Large intestine (tissue), 3 donors: ENCODE data around the gene C1GALT1. TPM values are rescaled to one million over a fixed set of nuclear protein-coding genes. Genes with fewer than 3 reads are reported as not detected.

Experiments used
- DNase-seq, 2 donors: peaks; one replicate each; pipeline versions ENCODE4 v3.0.0 to v3.0.0-alpha.2; 2013
- H3K27ac ChIP-seq: one replicate; pipeline ENCODE4 v1.5.1; 2013; ENCODE audit warnings: low read length
- H3K27me3 ChIP-seq: 2 replicates; pipeline ENCODE4 v1.6.1; 2013; ENCODE audit warnings: low read length; ENCODE audit not compliant: control insufficient read depth, insufficient read depth
- H3K36me3 ChIP-seq: 2 replicates; pipeline ENCODE4 v1.6.1; 2013; ENCODE audit warnings: low read length; ENCODE audit not compliant: control insufficient read depth, insufficient read depth
- H3K4me1 ChIP-seq: one replicate; pipeline ENCODE4 v1.6.1; 2013; ENCODE audit warnings: low read length; ENCODE audit not compliant: control insufficient read depth, insufficient read depth
- H3K4me3 ChIP-seq: one replicate; pipeline ENCODE4 v1.5.1; 2013; ENCODE audit warnings: low read length
- H3K9me3 ChIP-seq: one replicate; pipeline ENCODE4 v1.6.1; 2013; ENCODE audit warnings: mild to moderate bottlenecking, low read depth, low read length, moderate library complexity; ENCODE audit not compliant: control insufficient read depth
- WGBS: methylation state at CpG from one replicate; pipeline ENCODE4 v1.1.5; 2013; ENCODE audit warnings: low lambda C conversion rate; ENCODE audit not compliant: insufficient coverage; 5-methylcytosine and 5-hydroxymethylcytosine counted together
- polyA plus RNA-seq: library from polyadenylated mRNA; unstranded; fragments of 120-200 nt; gene quantifications from one replicate; pipeline ENCODE4 v1.2.1, GENCODE V29; 2013

Gene C1GALT1
- polyA plus RNA-seq, 1 donor: 54.7 TPM

DNA sequence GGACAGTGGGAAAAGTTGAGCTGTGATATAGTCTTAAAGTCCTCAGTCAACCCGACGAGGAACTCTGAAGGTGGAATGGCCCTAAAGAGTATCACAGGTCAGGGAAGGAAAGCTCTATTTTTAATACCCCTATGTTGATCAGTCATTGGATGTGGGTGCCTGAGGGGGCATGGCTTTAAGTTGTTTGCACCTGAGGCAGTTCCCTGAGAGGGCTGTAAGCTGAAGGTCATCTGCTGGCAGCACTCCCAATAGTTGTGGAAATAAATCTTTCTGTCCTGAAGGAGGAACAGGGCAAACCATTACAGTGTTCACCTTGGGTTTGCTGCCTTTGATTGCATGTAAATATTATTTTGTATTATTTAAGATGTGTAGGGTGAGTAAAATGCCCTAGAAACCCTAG lies 17.8 kb upstream of the C1GALT1 start:
- no peak for DNase-seq
- H3K27ac ChIP-seq: no peak overlapping the region

DNA sequence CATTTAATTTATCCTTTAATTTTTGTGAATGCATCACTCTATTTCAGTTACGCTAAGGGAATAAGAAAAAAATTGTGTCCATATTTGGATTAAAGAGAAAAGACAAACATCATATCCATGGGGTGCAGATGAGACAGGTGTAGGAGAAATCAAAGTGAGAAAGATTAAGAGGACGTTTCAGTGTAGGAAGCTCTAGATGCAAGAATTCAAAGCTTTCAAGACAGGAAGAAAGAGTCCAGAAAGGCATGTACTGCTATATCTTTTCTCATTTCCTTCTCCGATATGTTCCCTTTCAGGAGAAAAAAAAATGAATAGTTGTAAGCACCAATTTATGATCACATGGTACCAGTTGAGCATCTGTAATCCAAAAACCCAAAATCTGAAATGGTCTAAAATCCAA lies 17.0 kb upstream of the C1GALT1 start:
- Histone ChIP-seq H3K4me3 (no peak overlapping the region), H3K9me3 (no peaks in the 10 kb centered on the region), H3K27ac (no peak overlapping the region), H3K27me3 (no peaks in the 10 kb centered on the region), H3K4me1 (no peaks in the 10 kb centered on the region), H3K36me3 (no peaks in the 10 kb centered on the region)
- 70% methylated on average over 3 of the region's 3 CpGs for WGBS
- no peak for DNase-seq

More for the DNA sequence above, 17.8 kb upstream of the C1GALT1 start:
- Histone ChIP-seq H3K27me3 (no peaks in the 10 kb centered on the region), H3K36me3 (no peaks in the 10 kb centered on the region), H3K4me3 (no peak overlapping the region), H3K4me1 (no peaks in the 10 kb centered on the region), H3K9me3 (no peaks in the 10 kb centered on the region)
- 79% methylated on average over 2 of the region's 2 CpGs for WGBS

DNA sequence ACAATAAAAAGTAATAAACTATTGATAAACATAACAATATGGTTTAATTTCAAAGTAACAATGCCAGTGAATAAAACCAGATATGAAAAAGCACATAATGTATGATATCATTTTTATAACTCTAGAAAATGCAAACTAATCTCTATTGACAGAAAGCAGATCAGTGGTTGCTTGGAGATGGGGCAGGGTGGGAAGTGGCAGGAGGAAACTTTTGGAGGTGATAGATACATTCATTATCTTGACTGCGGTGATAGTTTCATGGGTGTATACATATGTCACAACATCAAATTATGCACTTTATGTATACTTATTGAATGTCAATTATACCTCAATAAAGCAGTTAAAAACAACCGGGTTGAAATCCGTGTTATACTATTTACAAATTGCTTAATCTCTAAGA lies 16.0 kb upstream of the C1GALT1 start:
- Histone ChIP-seq H3K4me1 (no peaks in the 10 kb centered on the region), H3K27ac (no peak overlapping the region), H3K36me3 (no peaks in the 10 kb centered on the region), H3K27me3 (no peaks in the 10 kb centered on the region), H3K4me3 (no peak overlapping the region), H3K9me3 (no peaks in the 10 kb centered on the region)
- no peak for DNase-seq
- 63% methylated on average over 2 of the region's 3 CpGs for WGBS

DNA sequence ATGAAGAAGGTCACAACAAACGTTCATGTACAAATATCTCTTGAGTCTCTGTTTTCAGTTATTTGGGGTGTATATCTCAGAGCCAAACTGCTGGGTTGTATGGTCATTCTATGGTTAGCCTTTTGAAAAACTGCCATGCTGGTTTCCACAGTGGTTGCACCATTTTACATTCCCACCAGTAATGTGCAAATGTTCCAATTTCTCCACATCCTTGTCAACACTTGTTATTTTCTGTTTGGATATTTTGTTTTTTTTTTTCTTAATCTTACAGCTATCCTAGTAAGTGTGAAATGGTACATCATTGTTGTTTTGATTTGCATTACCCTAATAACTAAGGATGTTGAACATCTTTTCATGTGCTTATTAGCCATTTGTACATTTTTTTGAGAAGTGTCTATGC lies 13.0 kb upstream of the C1GALT1 start:
- no peaks in the 10 kb centered on the region for H3K9me3 ChIP-seq
- no peak overlapping the region for H3K27ac ChIP-seq
- H3K27me3 ChIP-seq: no peaks in the 10 kb centered on the region
- no CpG with 5 or more reads among the region's 1 CpG for WGBS
- no peaks in the 10 kb centered on the region for H3K4me1 ChIP-seq
- H3K4me3 ChIP-seq: no peak overlapping the region
- no peaks in the 10 kb centered on the region for H3K36me3 ChIP-seq
- no peak for DNase-seq

DNA sequence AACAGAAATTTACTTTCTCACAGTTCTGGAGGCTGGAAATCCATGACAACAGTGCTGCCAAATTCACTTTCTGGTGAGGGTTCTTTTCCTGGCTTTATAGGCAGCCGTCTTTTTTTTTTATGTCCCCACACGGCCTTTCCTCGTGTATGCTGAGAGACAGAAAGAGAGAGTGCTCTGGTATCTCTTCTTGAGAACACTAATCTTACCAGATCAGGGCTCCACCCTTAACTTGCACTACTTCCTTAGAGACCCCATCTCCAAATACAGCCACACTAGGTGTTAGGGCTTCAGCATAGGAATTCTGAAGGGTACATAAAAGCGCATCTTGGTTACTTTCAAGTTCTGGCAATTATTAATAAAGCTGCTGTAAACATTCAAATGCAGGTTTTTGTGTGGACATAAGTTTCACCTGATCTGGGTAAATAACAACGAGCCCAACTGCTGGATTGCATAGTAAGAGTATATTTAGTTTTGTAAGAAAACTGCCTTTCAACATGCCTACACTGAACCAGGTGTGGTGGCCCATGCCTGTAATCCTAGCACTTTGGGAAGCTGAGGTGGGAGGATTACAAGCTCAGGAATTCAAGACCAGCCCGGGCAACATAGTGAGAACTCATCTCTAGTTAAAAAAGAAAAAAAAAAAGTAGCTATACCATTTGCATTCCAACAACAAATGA lies 8.2 kb upstream of the C1GALT1 start:
- no peaks in the 10 kb centered on the region for H3K36me3 ChIP-seq
- H3K9me3 ChIP-seq: no peaks in the 10 kb centered on the region
- no peaks in the 10 kb centered on the region for H3K27me3 ChIP-seq
- DNase-seq: no peak
- no peak overlapping the region for H3K27ac ChIP-seq
- 85% methylated on average over 4 of the region's 6 CpGs for WGBS
- H3K4me1 ChIP-seq: peaks cover 16% of the 10 kb centered on the region
- no peak overlapping the region for H3K4me3 ChIP-seq

DNA sequence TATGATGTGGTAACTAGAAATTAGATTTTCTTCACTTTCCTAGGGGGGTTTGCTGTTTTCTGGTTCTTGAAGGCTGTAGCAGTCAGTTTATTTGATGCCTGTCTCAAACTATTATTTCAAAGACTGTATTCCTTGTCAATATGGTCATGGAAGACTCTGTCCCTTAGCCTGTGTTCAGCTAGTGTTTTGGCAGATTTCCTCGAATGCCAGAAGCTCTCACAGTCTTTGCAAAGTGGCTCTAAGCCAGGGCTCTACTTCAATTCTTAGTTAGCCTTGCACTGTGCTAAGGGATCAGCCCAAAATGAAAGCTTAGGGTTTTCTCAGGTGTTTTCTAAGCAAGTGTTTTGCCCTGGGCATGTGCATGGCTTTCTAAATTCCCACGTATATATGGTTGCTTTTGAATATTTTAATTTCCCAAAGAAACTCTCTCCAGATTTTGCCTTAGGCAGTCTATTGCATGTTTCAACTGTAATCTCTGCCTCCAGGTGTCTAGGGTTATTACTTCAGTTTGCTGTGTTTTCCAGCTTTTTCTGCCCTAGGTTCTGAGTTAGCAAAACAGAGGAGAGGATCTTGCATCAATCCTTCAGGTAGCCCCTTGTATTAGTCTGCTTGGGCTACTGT lies 7.2 kb upstream of the C1GALT1 start:
- DNase-seq: no peak
- Histone ChIP-seq H3K36me3 (no peaks in the 10 kb centered on the region), H3K27ac (no peak overlapping the region), H3K4me1 (peaks cover 16% of the 10 kb centered on the region), H3K9me3 (no peaks in the 10 kb centered on the region), H3K27me3 (no peaks in the 10 kb centered on the region), H3K4me3 (no peak overlapping the region)
- WGBS: no CpG with 5 or more reads among the region's 2 CpGs

DNA sequence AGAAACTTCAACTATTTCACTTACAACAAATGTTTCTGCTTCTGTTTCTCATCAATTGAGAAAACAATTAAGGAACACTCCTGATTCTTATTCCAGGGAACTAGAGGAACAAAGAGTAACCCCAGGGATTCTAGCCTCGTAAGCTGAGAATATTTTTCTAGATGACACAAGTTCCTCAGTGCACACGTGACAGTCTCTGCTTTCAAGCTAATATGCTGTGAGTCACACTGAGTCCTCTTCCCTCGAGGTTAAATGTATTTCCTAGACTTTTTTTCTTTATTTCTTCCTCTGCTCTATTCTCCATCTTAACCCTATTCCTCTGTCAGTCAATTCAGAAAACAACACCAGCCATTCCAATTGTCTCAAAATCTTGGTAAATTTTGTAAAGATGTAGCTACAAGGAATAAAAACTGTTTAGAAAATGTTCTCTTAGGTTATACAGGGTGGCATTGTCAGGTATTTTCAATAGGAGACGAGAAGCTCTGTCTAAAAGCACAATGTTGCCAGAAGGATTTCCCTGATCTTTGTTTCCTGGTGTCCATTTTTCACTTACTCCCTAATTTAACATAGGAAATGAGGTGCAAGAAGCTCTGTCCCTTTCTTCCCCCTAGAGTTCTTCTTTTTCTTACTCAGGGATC lies 5.8 kb upstream of the C1GALT1 start:
- no peaks in the 10 kb centered on the region for H3K9me3 ChIP-seq
- no peak overlapping the region for H3K4me3 ChIP-seq
- DNase-seq: peak; percentile 57 to 79
- no peaks in the 10 kb centered on the region for H3K36me3 ChIP-seq
- H3K27me3 ChIP-seq: no peaks in the 10 kb centered on the region
- H3K4me1 ChIP-seq: peaks cover 16% of the 10 kb centered on the region
- peak overlapping the region; percentile 80 for H3K27ac ChIP-seq
- 43% methylated on average over 2 of the region's 4 CpGs for WGBS

DNA sequence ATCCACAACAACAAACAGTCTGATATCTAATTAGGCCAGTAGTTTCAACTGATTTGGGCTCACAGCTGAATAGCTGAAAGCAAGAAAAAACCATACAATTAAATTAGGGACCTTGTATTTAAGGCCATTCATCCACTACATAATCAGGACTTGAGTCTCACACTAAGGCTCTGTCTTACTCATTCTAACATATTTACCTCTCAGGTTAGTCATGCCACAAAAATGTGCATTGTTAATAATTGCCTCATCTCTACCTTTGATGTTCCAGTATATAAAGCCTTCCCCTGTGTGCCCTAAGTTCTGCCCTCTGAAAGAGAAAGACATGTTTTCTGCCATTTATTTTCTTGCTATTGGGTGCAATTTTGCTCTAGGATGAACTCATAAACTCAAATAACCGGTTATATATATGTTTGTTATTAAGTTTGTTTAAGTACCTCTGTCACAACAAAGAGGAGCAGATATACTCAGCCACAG lies 5.3 kb upstream of the C1GALT1 start:
- no peak overlapping the region for H3K4me3 ChIP-seq
- peaks cover 16% of the 10 kb centered on the region for H3K4me1 ChIP-seq
- DNase-seq: peak; percentile 86 to 94
- H3K36me3 ChIP-seq: no peaks in the 10 kb centered on the region
- H3K27me3 ChIP-seq: no peaks in the 10 kb centered on the region
- 33% methylated on average over 1 of the region's 1 CpG for WGBS
- H3K9me3 ChIP-seq: no peaks in the 10 kb centered on the region
- H3K27ac ChIP-seq: peak overlapping the region; percentile 80

DNA sequence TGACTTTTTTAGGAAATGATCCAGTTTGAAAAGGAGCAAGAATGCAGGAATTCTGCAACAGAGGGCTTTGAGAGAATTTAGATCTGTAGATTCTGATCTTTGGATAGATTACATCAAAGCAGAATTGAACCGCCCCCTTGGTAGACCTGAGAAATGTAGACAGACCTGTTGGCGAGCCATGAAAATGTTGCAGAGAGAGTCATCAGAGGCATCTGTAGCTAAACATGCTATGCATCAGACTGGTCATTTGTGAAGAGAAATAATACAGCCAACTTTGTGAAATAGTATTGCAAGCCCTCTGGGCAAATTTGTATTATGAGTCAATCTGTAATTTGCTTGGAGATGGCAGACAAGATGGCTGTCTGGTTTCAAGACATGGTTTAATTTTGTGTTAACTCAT lies 4.3 kb upstream of the C1GALT1 start:
- DNase-seq: no peak
- WGBS: no CpG with 5 or more reads among the region's 2 CpGs
- Histone ChIP-seq H3K9me3 (no peaks in the 10 kb centered on the region), H3K4me3 (no peak overlapping the region), H3K36me3 (no peaks in the 10 kb centered on the region), H3K27ac (peak overlapping the region; percentile 80), H3K4me1 (peaks cover 16% of the 10 kb centered on the region), H3K27me3 (no peaks in the 10 kb centered on the region)

DNA sequence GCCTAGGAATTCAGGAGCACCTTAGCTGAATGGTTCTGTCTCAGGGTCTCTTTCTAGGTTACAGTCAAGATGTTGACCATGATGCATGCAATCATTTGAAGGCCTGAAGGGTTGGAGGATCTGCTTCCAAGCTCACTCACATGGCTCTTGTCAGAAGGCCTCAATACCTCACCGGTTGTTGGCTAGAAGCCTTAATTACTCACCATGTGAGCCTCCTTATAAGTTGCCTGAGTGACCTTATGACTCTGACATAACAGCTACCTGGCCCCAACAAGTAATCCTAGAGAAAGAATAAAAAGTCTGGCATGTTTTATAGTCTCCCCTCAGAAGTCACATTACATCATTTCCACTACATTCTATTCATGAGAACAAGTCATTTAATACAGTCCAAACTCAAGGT lies 3.4 kb upstream of the C1GALT1 start:
- Histone ChIP-seq H3K27ac (no peak overlapping the region), H3K27me3 (no peaks in the 10 kb centered on the region), H3K36me3 (no peaks in the 10 kb centered on the region), H3K4me3 (no peak overlapping the region), H3K9me3 (no peaks in the 10 kb centered on the region), H3K4me1 (peaks cover 16% of the 10 kb centered on the region)
- no CpG with 5 or more reads among the region's 1 CpG for WGBS
- DNase-seq: peak; percentile 44 to 61
